Cerebellar cortex (tissue), 1 donor: ENCODE results near the gene CPEB3.
"Not testable (repeated sequence)": the region's sequence is repeated elsewhere in the genome, so short reads cannot be mapped to it uniquely, and the experiment has no call there.

Experiments
- DNase-seq: peaks from one replicate; pipeline ENCODE4 v3.0.0-alpha.2; 2015; ENCODE audit warnings: low spot score

Gene CPEB3

GRCh38 chr10:92033070-92033469 is 257.8 kb downstream of the CPEB3 start:
- not testable (repeated sequence) for DNase-seq

- no peak for DNase-seq
These were observed 259.3 kb downstream of the CPEB3 start for GRCh38 chr10:92031580-92031979.

- no peak for DNase-seq
These were observed 263.7 kb downstream of the CPEB3 start for GRCh38 chr10:92027141-92027540.

GRCh38 chr10:92025340-92025739 is 265.5 kb downstream of the CPEB3 start:
- DNase-seq, result not testable (repeated sequence)

- no peak for DNase-seq
These were observed 266.2 kb downstream of the CPEB3 start for GRCh38 chr10:92024700-92025099.

- no peak for DNase-seq
These were observed 276.3 kb downstream of the CPEB3 start for GRCh38 chr10:92014620-92015019.

- DNase-seq, result no peak
These were observed 279.2 kb downstream of the CPEB3 start for GRCh38 chr10:92011560-92012214.

- DNase-seq, result no peak
These were observed 280.7 kb downstream of the CPEB3 start for GRCh38 chr10:92010047-92010735.

GRCh38 chr10:92009445-92009844 is 281.4 kb downstream of the CPEB3 start:
- DNase-seq, result no peak

- no peak for DNase-seq
These were observed 284.9 kb downstream of the CPEB3 start for GRCh38 chr10:92005978-92006377.

- DNase-seq, result no peak
These were observed 287.6 kb downstream of the CPEB3 start for GRCh38 chr10:92003258-92003657.

GRCh38 chr10:92001995-92002394 is 288.9 kb downstream of the CPEB3 start:
- DNase-seq, result no peak

GRCh38 chr10:92001581-92001980 is 289.3 kb downstream of the CPEB3 start:
- no peak for DNase-seq
